HEK293 (cell line): ENCODE measurements around the gene SEMA3D.

Source experiments
- CTCF ChIA-PET: fragments of 350-600 bp; formaldehyde crosslinking; extraction: SDS; loops from one replicate; lab custom pipeline; 2021; ENCODE audit warnings: antibody characterized with exemption; lab: Yijun Ruan, JAX
- POLR2A ChIA-PET: fragments of 300-600 bp; formaldehyde crosslinking; extraction: SDS; loops from one replicate; lab custom pipeline; 2020; ENCODE audit warnings: antibody characterized with exemption, inconsistent platforms; lab: Yijun Ruan, JAX
- H3K27ac ChIP-seq: fragments of 200-500 bp; sonication (Bioruptor generic); 2 replicates; pipeline ENCODE4 v1.5.1; 2014; ENCODE audit warnings: low read depth, low read length, control low read depth, inconsistent platforms; ENCODE audit errors: extremely low read depth
- H3K36me3 ChIP-seq, 2 experiments: fragments of 200-500 bp in 1 of 2; sonication (Bioruptor generic) in 1 of 2; 1 replicate in 1 of 2; 2 replicates in 1 of 2; pipeline ENCODE4 v1.5.1; 2014 to 2017; ENCODE audit warnings: inconsistent platforms in 2 of 2, low read length in 2 of 2; ENCODE audit not compliant: control insufficient read depth in 2 of 2, insufficient read depth in 1 of 2
- H3K4me1 ChIP-seq: fragments of 200-500 bp; sonication (Bioruptor generic); 2 replicates; pipeline ENCODE4 v1.5.1; 2014; ENCODE audit warnings: mild to moderate bottlenecking, low read length, inconsistent platforms; ENCODE audit not compliant: control insufficient read depth, insufficient read depth
- H3K4me3 ChIP-seq: 2 replicates; pipeline ENCODE4 v1.5.1; 2011; ENCODE audit warnings: low read depth, mild to moderate bottlenecking, control low read depth, low read length, moderate library complexity
- H3K9me3 ChIP-seq: fragments of 200-500 bp; sonication (Bioruptor generic); 2 replicates; pipeline ENCODE4 v1.5.1; 2014; ENCODE audit warnings: low read depth, low read length, inconsistent platforms; ENCODE audit not compliant: control insufficient read depth, insufficient read depth
- ATF2 ChIP-seq: fragments of 450-650 bp; formaldehyde crosslinking; IDR thresholded peaks from 2 replicates; pipeline ENCODE4 v1.5.1; 2016; ENCODE audit warnings: missing biosample characterization, missing genetic modification characterization, low read depth
- HIC1 ChIP-seq: fragments of 450-650 bp; formaldehyde crosslinking; IDR thresholded peaks from 2 replicates; pipeline ENCODE4 v1.5.1; 2016; ENCODE audit warnings: missing biosample characterization, missing genetic modification characterization
- PBX3 ChIP-seq: sonication (generic); formaldehyde crosslinking; IDR thresholded peaks from 2 replicates; pipeline ENCODE4 v1.8.1; 2022; ENCODE audit warnings: mild to moderate bottlenecking, moderate library complexity, missing genetic modification reagents
- PRDM4 ChIP-seq: fragments of 450-650 bp; formaldehyde crosslinking; IDR thresholded peaks from 2 replicates; pipeline ENCODE4 v1.5.1; 2017; ENCODE audit warnings: missing biosample characterization, missing genetic modification characterization
- PRDM6 ChIP-seq: fragments of 450-650 bp; formaldehyde crosslinking; IDR thresholded peaks from 2 replicates; pipeline ENCODE4 v1.5.1; 2017; ENCODE audit warnings: missing biosample characterization, missing genetic modification characterization
- SP7 ChIP-seq: fragments of 450-650 bp; formaldehyde crosslinking; IDR thresholded peaks from 2 replicates; pipeline ENCODE4 v1.5.1; 2016; ENCODE audit warnings: missing biosample characterization, missing genetic modification characterization
- ZBTB21 ChIP-seq: fragments of 450-650 bp; formaldehyde crosslinking; IDR thresholded peaks from 2 replicates; pipeline ENCODE4 v1.5.1; 2017; ENCODE audit warnings: missing biosample characterization, missing genetic modification characterization
- ZBTB49 ChIP-seq: fragments of 450-650 bp; formaldehyde crosslinking; IDR thresholded peaks from 2 replicates; pipeline ENCODE4 v1.5.1; 2016; ENCODE audit warnings: missing biosample characterization, missing genetic modification characterization, low read depth
- ZFHX2 ChIP-seq: fragments of 450-650 bp; formaldehyde crosslinking; conservative IDR thresholded peaks from 2 replicates; pipeline ENCODE4 v1.5.1; 2016; ENCODE audit warnings: missing biosample characterization, missing genetic modification characterization
- ZFP69B ChIP-seq: fragments of 450-650 bp; formaldehyde crosslinking; IDR thresholded peaks from 2 replicates; pipeline ENCODE4 v1.5.1; 2016; ENCODE audit warnings: missing biosample characterization, missing genetic modification characterization
- ZNF155 ChIP-seq: fragments of 450-650 bp; formaldehyde crosslinking; IDR thresholded peaks from 2 replicates; pipeline ENCODE4 v1.5.1; 2016; ENCODE audit warnings: missing biosample characterization, missing genetic modification characterization
- ZNF280D ChIP-seq: fragments of 450-650 bp; formaldehyde crosslinking; IDR thresholded peaks from 2 replicates; pipeline ENCODE4 v1.5.1; 2016; ENCODE audit warnings: missing biosample characterization, missing genetic modification characterization
- ZNF404 ChIP-seq: fragments of 450-650 bp; formaldehyde crosslinking; IDR thresholded peaks from 2 replicates; pipeline ENCODE4 v1.5.1; 2017; ENCODE audit warnings: missing biosample characterization, missing genetic modification characterization
- ZNF624 ChIP-seq: fragments of 450-650 bp; formaldehyde crosslinking; IDR thresholded peaks from 2 replicates; pipeline ENCODE4 v1.5.1; 2017; ENCODE audit warnings: missing biosample characterization, missing genetic modification characterization
- ZNF645 ChIP-seq: fragments of 450-650 bp; formaldehyde crosslinking; IDR thresholded peaks from 2 replicates; pipeline ENCODE4; 2016; ENCODE audit warnings: missing biosample characterization, missing genetic modification characterization
- ZNF660 ChIP-seq: fragments of 450-650 bp; IDR thresholded peaks from 2 replicates; pipeline ENCODE4 v1.5.1; 2018; ENCODE audit warnings: missing biosample characterization, mild to moderate bottlenecking, missing genetic modification characterization
- ZNF677 ChIP-seq: fragments of 450-650 bp; IDR thresholded peaks from 2 replicates; pipeline ENCODE4 v1.5.0; 2018; ENCODE audit warnings: missing biosample characterization, mild to moderate bottlenecking, missing genetic modification characterization, moderate library complexity
- ZNF837 ChIP-seq: fragments of 450-650 bp; formaldehyde crosslinking; IDR thresholded peaks from 2 replicates; pipeline ENCODE4 v1.5.1; 2016; ENCODE audit warnings: missing biosample characterization, missing genetic modification characterization

SEMA3D gene

GRCh38 chr7:85125176-85125575 lies 61.7 kb downstream of the SEMA3D start:
- CTCF ChIA-PET = no interaction called here
- Histone ChIP-seq H3K36me3 (no peaks in the 10 kb centered on the region), H3K4me1 (no peaks in the 10 kb centered on the region)
- no peak for TF ChIP-seq ZNF404
- TF ChIP-seq SP7 (tag by site-specific recombination) = no peak
- TF ChIP-seq PRDM4 (tag by site-specific recombination) = no peak
- no peak for TF ChIP-seq ZNF837
- TF ChIP-seq ZFHX2 (tag by site-specific recombination) = no peak
- TF ChIP-seq ZNF155 (tag by site-specific recombination) = no peak
- TF ChIP-seq ZNF660 (tag by site-specific recombination) = no peak
- no peak for TF ChIP-seq ZNF645
- no peak for TF ChIP-seq ZBTB21 (tag by site-specific recombination)
- no peak for TF ChIP-seq ZFP69B (tag by site-specific recombination)
- TF ChIP-seq PBX3 (CRISPR knock-in tag) = no peak
- TF ChIP-seq HIC1 (tag by site-specific recombination) = no peak
- TF ChIP-seq, all 188 proteins: peak for 0
- Histone ChIP-seq H3K9me3 (no peaks in the 10 kb centered on the region), H3K27ac (no peak overlapping the region), H3K4me3 (no peak overlapping the region)
- POLR2A ChIA-PET = no interaction called here

GRCh38 chr7:85119934-85120333 lies 66.9 kb downstream of the SEMA3D start:
- H3K4me3 ChIP-seq = no peak overlapping the region
- no peak for TF ChIP-seq ATF2 (tag by site-specific recombination)
- no peak for TF ChIP-seq PRDM6 (tag by site-specific recombination)
- no peak for TF ChIP-seq ZNF677 (tag by site-specific recombination)
- TF ChIP-seq ZNF624 (tag by site-specific recombination) = no peak
- TF ChIP-seq ZNF280D (tag by site-specific recombination) = no peak
- TF ChIP-seq ZBTB49 (tag by site-specific recombination) = no peak
- H3K9me3 ChIP-seq = no peaks in the 10 kb centered on the region
- ChIA-PET POLR2A (no interaction called here), CTCF (no interaction called here)
- H3K4me1 ChIP-seq = no peaks in the 10 kb centered on the region
- no peaks in the 10 kb centered on the region for H3K36me3 ChIP-seq
- no peak overlapping the region for H3K27ac ChIP-seq
